ENCODE data around the gene PIEZO1.

PIEZO1 gene

DNA sequence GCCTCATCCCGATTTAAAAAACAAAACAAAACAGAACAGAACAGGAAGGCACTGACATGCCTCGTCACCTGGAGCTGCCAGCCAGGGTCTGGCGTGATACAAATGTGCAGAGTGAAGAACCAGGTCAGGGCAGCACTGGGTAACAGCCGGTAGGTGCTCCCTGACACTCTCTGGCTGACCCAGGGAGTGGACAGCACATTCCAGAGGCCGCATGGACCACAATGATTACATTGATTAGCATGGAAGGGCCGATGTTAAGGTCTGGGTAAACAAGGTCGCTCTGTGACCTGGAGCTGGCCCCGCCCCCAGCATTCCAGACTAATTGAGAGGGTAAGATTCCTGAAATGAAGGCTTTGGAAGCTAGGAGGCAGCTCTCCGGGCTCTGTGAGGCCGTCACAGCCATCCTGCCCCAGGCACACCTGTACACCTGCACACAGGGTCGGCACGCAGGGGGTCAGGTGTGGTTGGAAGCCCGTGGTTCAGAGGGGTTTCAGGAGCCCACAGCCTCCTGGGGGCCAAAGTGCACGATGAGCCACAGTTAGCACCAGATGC, 21.4 kb downstream of the PIEZO1 start:
- no peak overlapping the region for H3K4me3 ChIP-seq
- H3K4me1 ChIP-seq: peaks cover 0 to 88% (median 11%) of the 10 kb centered on the region in 4 donors
- TF ChIP-seq, protein P1, sequence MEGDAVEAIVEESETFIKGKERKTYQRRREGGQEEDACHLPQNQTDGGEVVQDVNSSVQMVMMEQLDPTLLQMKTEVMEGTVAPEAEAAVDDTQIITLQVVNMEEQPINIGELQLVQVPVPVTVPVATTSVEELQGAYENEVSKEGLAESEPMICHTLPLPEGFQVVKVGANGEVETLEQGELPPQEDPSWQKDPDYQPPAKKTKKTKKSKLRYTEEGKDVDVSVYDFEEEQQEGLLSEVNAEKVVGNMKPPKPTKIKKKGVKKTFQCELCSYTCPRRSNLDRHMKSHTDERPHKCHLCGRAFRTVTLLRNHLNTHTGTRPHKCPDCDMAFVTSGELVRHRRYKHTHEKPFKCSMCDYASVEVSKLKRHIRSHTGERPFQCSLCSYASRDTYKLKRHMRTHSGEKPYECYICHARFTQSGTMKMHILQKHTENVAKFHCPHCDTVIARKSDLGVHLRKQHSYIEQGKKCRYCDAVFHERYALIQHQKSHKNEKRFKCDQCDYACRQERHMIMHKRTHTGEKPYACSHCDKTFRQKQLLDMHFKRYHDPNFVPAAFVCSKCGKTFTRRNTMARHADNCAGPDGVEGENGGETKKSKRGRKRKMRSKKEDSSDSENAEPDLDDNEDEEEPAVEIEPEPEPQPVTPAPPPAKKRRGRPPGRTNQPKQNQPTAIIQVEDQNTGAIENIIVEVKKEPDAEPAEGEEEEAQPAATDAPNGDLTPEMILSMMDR (IDR thresholded peaks at IDR 0.05): no peak
- intact Hi-C loops (cut with DNase I; ENCODE audit: low total_unique reads): no loop called here
- no peak for DNase-seq
- H3K27ac ChIP-seq: no peak overlapping the region
- H3K27me3 ChIP-seq: no peaks in the 10 kb centered on the region
- peaks cover 0 to 4% (median 0%) of the 10 kb centered on the region in 3 donors for H3K9me3 ChIP-seq
- H3K36me3 ChIP-seq: peaks cover 0 to 9% (median 5%) of the 10 kb centered on the region in 3 donors

DNA sequence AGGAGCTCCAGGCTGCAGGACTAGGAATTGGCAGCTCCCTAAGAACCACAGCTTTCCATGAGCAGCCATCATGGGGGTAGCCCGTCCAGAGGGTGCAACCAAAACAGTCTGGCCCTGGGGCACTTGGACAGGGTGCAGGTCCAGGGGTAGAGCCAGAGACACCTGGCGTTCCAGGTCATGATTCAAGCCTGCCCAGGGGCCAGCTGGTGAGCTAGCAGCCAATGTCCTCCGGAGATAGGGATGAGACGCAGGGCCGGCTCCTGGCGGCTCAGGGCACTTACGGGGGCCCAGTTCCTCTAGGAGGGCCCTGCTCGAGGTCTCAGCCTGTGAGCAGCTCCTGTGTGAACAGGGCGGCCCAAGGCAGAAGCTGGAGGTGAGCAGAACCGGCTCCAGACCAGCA, 22.1 kb downstream of the PIEZO1 start:
- DNase-seq: no peak
- intact Hi-C loops (cut with DNase I; ENCODE audit: low total_unique reads): no loop called here
- TF ChIP-seq, protein P1 (IDR thresholded peaks at IDR 0.05): no peak
- Histone ChIP-seq H3K27me3 (no peaks in the 10 kb centered on the region), H3K27ac (no peak overlapping the region), H3K9me3 (peaks cover 0 to 4% (median 0%) of the 10 kb centered on the region in 3 donors), H3K4me3 (no peak overlapping the region), H3K36me3 (peaks cover 0 to 9% (median 5%) of the 10 kb centered on the region in 3 donors), H3K4me1 (peaks cover 0 to 81% (median 4%) of the 10 kb centered on the region in 4 donors)

DNA sequence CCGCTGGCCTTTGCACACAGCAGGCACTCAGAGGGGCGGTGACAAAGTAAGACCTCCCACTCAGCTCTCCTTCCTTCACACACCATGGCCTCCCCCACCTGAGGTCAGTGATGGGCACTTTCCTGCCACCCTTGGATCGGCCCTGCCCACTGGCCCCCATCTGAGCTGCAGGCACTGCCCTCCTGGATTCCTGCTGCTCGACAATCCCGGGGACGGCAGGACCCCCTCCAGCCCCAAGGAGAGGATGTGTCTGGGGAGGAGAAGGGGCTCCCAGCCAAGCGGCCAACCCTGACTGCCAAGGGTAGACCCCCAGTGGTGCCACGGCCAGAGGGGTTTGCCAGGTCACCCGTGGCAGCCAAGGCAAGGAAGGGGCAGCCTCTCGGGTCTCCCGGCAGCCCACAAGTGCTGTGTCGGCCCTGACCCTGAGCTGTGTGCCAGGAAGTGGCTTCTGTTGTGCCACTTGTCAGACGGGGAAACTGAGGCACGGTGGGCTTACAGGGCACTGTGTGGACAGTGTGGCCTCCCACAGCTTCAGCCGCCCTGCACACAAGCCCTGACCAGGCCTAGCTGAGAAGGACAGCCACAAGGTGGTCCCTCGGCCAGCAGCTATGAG, 22.7 kb downstream of the PIEZO1 start:
- no peaks in the 10 kb centered on the region for H3K27me3 ChIP-seq
- H3K4me3 ChIP-seq: no peak overlapping the region
- intact Hi-C loops (cut with DNase I; ENCODE audit: low total_unique reads): no loop called here
- no peak overlapping the region for H3K27ac ChIP-seq
- H3K9me3 ChIP-seq: peaks cover 0 to 4% (median 0%) of the 10 kb centered on the region in 3 donors
- TF ChIP-seq, protein P1 (IDR thresholded peaks at IDR 0.05): no peak
- H3K4me1 ChIP-seq: peaks cover 0 to 76% (median under 1%) of the 10 kb centered on the region in 4 donors
- H3K36me3 ChIP-seq: peaks cover 0 to 9% (median 5%) of the 10 kb centered on the region in 3 donors
- DNase-seq: no peak

DNA sequence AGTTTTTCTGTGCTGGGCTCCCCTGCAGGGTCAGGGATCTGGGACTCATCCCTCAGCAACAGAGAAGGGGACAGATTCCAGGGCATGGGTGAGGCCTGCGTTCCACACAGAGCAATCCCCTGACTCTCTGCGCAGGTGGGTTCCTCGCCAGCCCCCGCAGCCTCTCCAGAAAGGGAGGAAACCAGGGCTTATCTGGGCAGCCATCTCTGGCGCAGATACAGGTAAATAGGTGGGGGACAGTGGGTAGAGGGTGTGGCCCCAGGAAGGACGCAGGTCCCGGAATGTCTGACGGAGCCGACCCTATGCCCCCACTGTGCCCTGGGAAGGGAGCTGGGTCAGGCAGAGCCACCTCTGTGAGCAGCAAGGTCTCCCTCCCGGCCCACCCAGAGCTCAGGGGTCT, 23.2 kb downstream of the PIEZO1 start:
- Histone ChIP-seq H3K27ac (no peak overlapping the region), H3K4me3 (no peak overlapping the region), H3K4me1 (peaks cover 0 to 72% (median 0%) of the 10 kb centered on the region in 4 donors), H3K9me3 (peaks cover 0 to 4% (median 0%) of the 10 kb centered on the region in 3 donors), H3K36me3 (peaks cover 0 to 9% (median 5%) of the 10 kb centered on the region in 3 donors), H3K27me3 (no peaks in the 10 kb centered on the region)
- intact Hi-C loops (cut with DNase I; ENCODE audit: low total_unique reads): no loop called here
- no peak for DNase-seq
- TF ChIP-seq, protein P1 (IDR thresholded peaks at IDR 0.05): no peak

DNA sequence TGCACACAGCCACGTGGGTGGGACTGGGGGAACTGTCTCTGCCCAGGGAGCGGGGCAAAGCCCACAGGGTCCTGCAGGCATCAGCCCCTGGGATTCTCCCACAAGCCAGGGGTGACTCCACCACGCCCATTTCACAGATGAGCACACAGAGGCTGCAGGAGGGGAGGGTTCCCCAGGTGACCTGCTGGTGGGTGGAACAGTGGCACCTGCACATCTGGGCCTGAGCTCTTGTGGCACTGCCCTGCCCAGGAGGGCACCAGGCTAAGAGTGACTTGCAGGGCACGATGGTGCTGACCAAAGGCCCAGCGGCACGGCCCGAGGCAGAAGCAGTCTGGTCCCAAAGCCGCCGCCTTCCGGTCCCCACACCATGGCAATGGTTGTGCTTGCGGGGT, 23.9 kb downstream of the PIEZO1 start:
- Histone ChIP-seq H3K4me3 (no peak overlapping the region), H3K4me1 (peaks cover 0 to 65% (median 0%) of the 10 kb centered on the region in 4 donors), H3K9me3 (peaks cover 0 to 4% (median 0%) of the 10 kb centered on the region in 3 donors), H3K27ac (no peak overlapping the region), H3K36me3 (peaks cover 0 to 9% (median 5%) of the 10 kb centered on the region in 3 donors), H3K27me3 (no peaks in the 10 kb centered on the region)
- DNase-seq: no peak
- intact Hi-C loops (cut with DNase I; ENCODE audit: low total_unique reads): no loop called here
- TF ChIP-seq, protein P1 (IDR thresholded peaks at IDR 0.05): no peak

All from tibial artery (tissue), 4 donors.